GM23338 (cell line): ENCODE data around the gene CASK. TPM values are rescaled to one million over a fixed set of nuclear protein-coding genes. Genes with fewer than 3 reads are reported as not detected.

Source experiments
- ATAC-seq: fragments of 200-7000 bp; cut with Tn5 transposase; 3 replicates; pipeline ENCODE4 v1.9.1; 2020
- DNase-seq: peaks from one replicate; pipeline ENCODE4 v3.0.0-alpha.2; 2015; ENCODE audit warnings: low spot score
- H2AFZ ChIP-seq: fragments of 200-600 bp; sonication (generic); 2 replicates; pipeline ENCODE4 v1.8.0; 2016; ENCODE audit warnings: antibody characterized with exemption, mild to moderate bottlenecking, moderate library complexity
- H3F3A ChIP-seq: fragments of 200-600 bp; sonication (generic); replicated peaks from 2 replicates; pipeline ENCODE4 v1.8.0; 2017; ENCODE audit warnings: antibody characterized with exemption, mixed run types, low read depth
- H3K27ac ChIP-seq: fragments of 200-600 bp; sonication (generic); 2 replicates; pipeline ENCODE4 v1.6.1; 2016; ENCODE audit warnings: low read depth
- H3K27me3 ChIP-seq: fragments of 200-600 bp; sonication (generic); 2 replicates; pipeline ENCODE4 v1.8.0; 2016; ENCODE audit warnings: mild to moderate bottlenecking, mixed run types, moderate library complexity; ENCODE audit not compliant: insufficient read depth
- H3K36me3 ChIP-seq: fragments of 200-600 bp; sonication (generic); 2 replicates; pipeline ENCODE4 v1.8.0; 2016; ENCODE audit warnings: mild to moderate bottlenecking; ENCODE audit not compliant: insufficient read depth
- H3K4me1 ChIP-seq: fragments of 200-600 bp; sonication (generic); 2 replicates; pipeline ENCODE4 v1.8.0; 2016; ENCODE audit warnings: mild to moderate bottlenecking, moderate library complexity; ENCODE audit not compliant: insufficient read depth
- H3K4me2 ChIP-seq: fragments of 200-600 bp; sonication (generic); 2 replicates; pipeline ENCODE4 v1.7.1; 2017; ENCODE audit warnings: mixed run types
- H3K4me3 ChIP-seq: fragments of 200-600 bp; sonication (generic); 2 replicates; pipeline ENCODE4 v1.6.1; 2016; ENCODE audit warnings: mixed run types
- H3K79me2 ChIP-seq: fragments of 200-600 bp; sonication (generic); replicated peaks from 2 replicates; pipeline ENCODE4 v1.8.0; 2017; ENCODE audit warnings: mild to moderate bottlenecking; ENCODE audit not compliant: insufficient read depth
- H3K9me2 ChIP-seq: fragments of 200-600 bp; sonication (generic); 2 replicates; pipeline ENCODE4 v1.8.0; 2017; ENCODE audit not compliant: insufficient read depth
- H4K20me1 ChIP-seq: fragments of 200-600 bp; sonication (generic); replicated peaks from 2 replicates; pipeline ENCODE4 v1.8.0; 2017; ENCODE audit warnings: mild to moderate bottlenecking; ENCODE audit not compliant: insufficient read depth
- H3K27ac Mint-ChIP-seq: 2 replicates; pipeline ENCODE4 v1.8.0; 2020; ENCODE audit warnings: inconsistent platforms, mild to moderate bottlenecking, moderate library complexity, mixed read lengths
- H3K27me3 Mint-ChIP-seq: 3 replicates; pipeline ENCODE4 v1.8.0; 2022; ENCODE audit warnings: low read depth, mild to moderate bottlenecking, moderate library complexity, mixed read lengths, inconsistent platforms; ENCODE audit not compliant: insufficient read depth, poor library complexity
- H3K36me3 Mint-ChIP-seq: 3 replicates; pipeline ENCODE4 v1.8.0; 2021; ENCODE audit warnings: low read depth, mild to moderate bottlenecking, inconsistent platforms, moderate library complexity, mixed read lengths
- H3K4me1 Mint-ChIP-seq: 3 replicates; pipeline ENCODE4 v1.8.0; 2020; ENCODE audit warnings: mild to moderate bottlenecking, inconsistent platforms, mixed read lengths
- H3K4me3 Mint-ChIP-seq: 3 replicates; pipeline ENCODE4 v1.8.0; 2021; ENCODE audit warnings: moderate library complexity, mild to moderate bottlenecking, inconsistent platforms, mixed read lengths
- H3K9me3 Mint-ChIP-seq: 3 replicates; pipeline ENCODE4 v1.8.0; 2020; ENCODE audit warnings: moderate library complexity, mild to moderate bottlenecking, inconsistent platforms, mixed read lengths
- CREB1 ChIP-seq: fragments of 250-450 bp; sonication (Bioruptor Pico); IDR thresholded peaks from 2 replicates; pipeline ENCODE4 v1.5.0; 2020; ENCODE audit warnings: low read depth, mild to moderate bottlenecking, moderate library complexity
- EZH2phosphoT487 ChIP-seq: fragments of 200-600 bp; sonication (generic); IDR thresholded peaks from one replicate; pipeline ENCODE4 v1.8.1; 2018; ENCODE audit warnings: antibody characterized with exemption; ENCODE audit not compliant: unreplicated experiment
- JUNB ChIP-seq: IDR thresholded peaks from one replicate; pipeline ENCODE4 v1.6.1; 2016; ENCODE audit warnings: antibody characterized with exemption; ENCODE audit not compliant: unreplicated experiment
- NANOG ChIP-seq: IDR thresholded peaks from 2 replicates; pipeline ENCODE4 v1.6.1; 2016; ENCODE audit warnings: antibody characterized with exemption, borderline replicate concordance
- POLR2AphosphoS5 ChIP-seq: IDR thresholded peaks from 2 replicates; pipeline ENCODE4 v1.6.1; 2016; ENCODE audit warnings: antibody characterized with exemption, low read depth
- ZNF114 ChIP-seq: fragments of 250-450 bp; sonication (Bioruptor Pico); IDR thresholded peaks from 2 replicates; pipeline ENCODE4 v1.5.0; 2020; ENCODE audit warnings: mild to moderate bottlenecking, moderate library complexity
- ZNF331 ChIP-seq: fragments of 250-450 bp; sonication (Bioruptor Pico); IDR thresholded peaks from 2 replicates; pipeline ENCODE4 v1.5.0; 2020; ENCODE audit warnings: low read depth, mild to moderate bottlenecking, moderate library complexity
- polyA plus RNA-seq: library from polyadenylated mRNA; unstranded; fragments of >200 nt; fragmentation: Nextera tagmentation; extraction: Ambion mirVana; gene quantifications from 2 replicates; pipeline ENCODE4 v1.2.1, GENCODE V29; 2016
- total RNA-seq: library from RNA; depleted of rRNA; stranded (reverse); fragments of >200 nt; shearing (Covaris generic); gene quantifications from 2 replicates; pipeline ENCODE4 v1.2.3, GENCODE V29; 2014
- TF ChIP-seq, protein P1 (sequence below): IDR thresholded peaks from one replicate; pipeline ENCODE4 v1.6.1; 2018; ENCODE audit warnings: antibody characterized with exemption; ENCODE audit not compliant: unreplicated experiment
- TF ChIP-seq, protein P2 (sequence below): IDR thresholded peaks from 2 replicates; pipeline ENCODE4 v1.6.1; 2016; ENCODE audit warnings: antibody characterized with exemption

Gene CASK
- total and polyA plus RNA-seq, 2 experiments from 2014 or later = 15.3 to 44.4 TPM

DNA sequence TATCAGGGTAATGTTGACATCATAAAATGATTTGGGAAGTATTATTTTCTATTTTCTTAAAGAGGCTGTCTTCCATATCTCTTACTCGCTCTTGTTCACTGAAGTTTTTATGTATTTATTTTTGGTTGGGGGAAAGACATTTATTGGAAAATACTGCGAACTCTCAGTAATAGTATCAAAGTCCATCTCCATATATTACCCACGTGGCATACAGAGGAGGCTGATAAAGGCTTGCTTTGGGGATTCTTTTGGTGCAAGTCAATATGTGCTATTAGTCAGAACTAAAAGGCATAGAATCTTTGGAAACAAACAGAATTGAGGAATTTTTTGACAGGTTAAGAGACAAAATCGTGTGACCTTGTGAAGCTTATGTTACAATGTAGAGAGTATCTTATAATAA, 374.9 kb downstream of the CASK start (continued):
- TF ChIP-seq NANOG = no peak
- TF ChIP-seq, protein P1, sequence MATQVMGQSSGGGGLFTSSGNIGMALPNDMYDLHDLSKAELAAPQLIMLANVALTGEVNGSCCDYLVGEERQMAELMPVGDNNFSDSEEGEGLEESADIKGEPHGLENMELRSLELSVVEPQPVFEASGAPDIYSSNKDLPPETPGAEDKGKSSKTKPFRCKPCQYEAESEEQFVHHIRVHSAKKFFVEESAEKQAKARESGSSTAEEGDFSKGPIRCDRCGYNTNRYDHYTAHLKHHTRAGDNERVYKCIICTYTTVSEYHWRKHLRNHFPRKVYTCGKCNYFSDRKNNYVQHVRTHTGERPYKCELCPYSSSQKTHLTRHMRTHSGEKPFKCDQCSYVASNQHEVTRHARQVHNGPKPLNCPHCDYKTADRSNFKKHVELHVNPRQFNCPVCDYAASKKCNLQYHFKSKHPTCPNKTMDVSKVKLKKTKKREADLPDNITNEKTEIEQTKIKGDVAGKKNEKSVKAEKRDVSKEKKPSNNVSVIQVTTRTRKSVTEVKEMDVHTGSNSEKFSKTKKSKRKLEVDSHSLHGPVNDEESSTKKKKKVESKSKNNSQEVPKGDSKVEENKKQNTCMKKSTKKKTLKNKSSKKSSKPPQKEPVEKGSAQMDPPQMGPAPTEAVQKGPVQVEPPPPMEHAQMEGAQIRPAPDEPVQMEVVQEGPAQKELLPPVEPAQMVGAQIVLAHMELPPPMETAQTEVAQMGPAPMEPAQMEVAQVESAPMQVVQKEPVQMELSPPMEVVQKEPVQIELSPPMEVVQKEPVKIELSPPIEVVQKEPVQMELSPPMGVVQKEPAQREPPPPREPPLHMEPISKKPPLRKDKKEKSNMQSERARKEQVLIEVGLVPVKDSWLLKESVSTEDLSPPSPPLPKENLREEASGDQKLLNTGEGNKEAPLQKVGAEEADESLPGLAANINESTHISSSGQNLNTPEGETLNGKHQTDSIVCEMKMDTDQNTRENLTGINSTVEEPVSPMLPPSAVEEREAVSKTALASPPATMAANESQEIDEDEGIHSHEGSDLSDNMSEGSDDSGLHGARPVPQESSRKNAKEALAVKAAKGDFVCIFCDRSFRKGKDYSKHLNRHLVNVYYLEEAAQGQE = no peak
- TF ChIP-seq EZH2phosphoT487 = no peak
- no peak for TF ChIP-seq ZNF331 (CRISPR knock-in tag)

DNA sequence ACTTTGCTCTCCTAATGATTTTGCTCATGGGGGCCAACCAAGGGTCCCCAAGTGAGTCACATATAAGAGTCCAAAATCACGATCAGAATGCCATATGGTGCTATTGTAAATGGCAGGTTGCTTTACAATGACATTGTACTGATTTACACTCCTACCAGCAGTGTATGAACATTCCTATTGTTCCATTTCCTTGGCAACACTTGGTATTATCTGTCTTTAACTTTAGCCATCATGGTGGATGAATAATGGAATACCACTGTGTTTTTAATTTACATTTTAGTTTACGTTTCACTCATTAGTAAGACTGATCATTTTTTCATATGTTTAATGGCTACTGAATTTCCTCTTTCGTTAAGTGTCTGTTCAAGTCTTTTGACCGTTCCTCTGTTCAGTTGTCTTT, 379.7 kb downstream of the CASK start:
- DNase-seq (no peak), ATAC-seq (no peak)
- H3K27ac Mint-ChIP-seq = no peak overlapping the region
- Histone ChIP-seq H3K4me2 (no peak overlapping the region), H2AFZ (no peak overlapping the region), H3K36me3 (no peaks in the 10 kb centered on the region), H4K20me1 (no peaks in the 10 kb centered on the region), H3K9me2 (no peaks in the 10 kb centered on the region), H3K4me3 (no peak overlapping the region), H3K79me2 (no peaks in the 10 kb centered on the region), H3K27me3 (no peaks in the 10 kb centered on the region), H3F3A (no peaks in the 10 kb centered on the region), H3K27ac (no peak overlapping the region), H3K4me1 (no peaks in the 10 kb centered on the region)
- TF ChIP-seq ZNF114 (CRISPR knock-in tag) (no peak), POLR2AphosphoS5 (no peak), CREB1 (CRISPR knock-in tag) (no peak), EZH2phosphoT487 (no peak), NANOG (no peak), JUNB (no peak)
- TF ChIP-seq, protein P2, sequence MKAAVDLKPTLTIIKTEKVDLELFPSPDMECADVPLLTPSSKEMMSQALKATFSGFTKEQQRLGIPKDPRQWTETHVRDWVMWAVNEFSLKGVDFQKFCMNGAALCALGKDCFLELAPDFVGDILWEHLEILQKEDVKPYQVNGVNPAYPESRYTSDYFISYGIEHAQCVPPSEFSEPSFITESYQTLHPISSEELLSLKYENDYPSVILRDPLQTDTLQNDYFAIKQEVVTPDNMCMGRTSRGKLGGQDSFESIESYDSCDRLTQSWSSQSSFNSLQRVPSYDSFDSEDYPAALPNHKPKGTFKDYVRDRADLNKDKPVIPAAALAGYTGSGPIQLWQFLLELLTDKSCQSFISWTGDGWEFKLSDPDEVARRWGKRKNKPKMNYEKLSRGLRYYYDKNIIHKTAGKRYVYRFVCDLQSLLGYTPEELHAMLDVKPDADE = no peak
- TF ChIP-seq, protein P1 = no peak
- no peak overlapping the region for H3K4me3 Mint-ChIP-seq
- H3K9me3 Mint-ChIP-seq = no peaks in the 10 kb centered on the region
- peaks cover 3% of the 10 kb centered on the region; the same call in 2 of the 3 replicates for H3K36me3 Mint-ChIP-seq
- H3K27me3 Mint-ChIP-seq = no peaks in the 10 kb centered on the region
- H3K4me1 Mint-ChIP-seq = peaks cover 3% of the 10 kb centered on the region; the same call in 1 of the 3 replicates
